PC-3 (cell line): ENCODE data around the gene MPDZ. TPM values are rescaled to one million over a fixed set of nuclear protein-coding genes. Genes with fewer than 3 reads are reported as not detected.

Experiments
- ATAC-seq: fragments of 200-7000 bp; cut with Tn5 transposase; 2 replicates; pipeline ENCODE4 v1.9.1; 2020; ENCODE audit warnings: mild to moderate bottlenecking, moderate library complexity
- BruUV-seq: library from RNA; stranded (reverse); fragments of 400-500 nt; replicated peaks from 2 replicates; lab custom pipeline; 2021; lab: Mats Ljungman, UMichigan
- CTCF ChIA-PET: fragments of 300-600 bp; sonication (Branson Sonifier 250); formaldehyde crosslinking; loops from one replicate; lab custom pipeline; 2022; ENCODE audit warnings: antibody characterized with exemption; lab: Charles Lee
- POLR2A ChIA-PET: fragments of 300-600 bp; sonication (Branson Sonifier 250); formaldehyde crosslinking; loops from one replicate; lab custom pipeline; 2022; ENCODE audit warnings: antibody characterized with exemption; ENCODE audit not compliant: unreplicated experiment; lab: Charles Lee
- DNase-seq: peaks from one replicate; pipeline ENCODE4 v3.0.0-alpha.2; 2015
- H2AFZ ChIP-seq: fragments of 300-600 bp; sonication (generic); 2 replicates; pipeline ENCODE4 v1.6.0; 2016; ENCODE audit warnings: antibody characterized with exemption, low read length
- H3F3A ChIP-seq: fragments of 300-600 bp; sonication (generic); one replicate; pipeline ENCODE4 v1.6.0; 2017; ENCODE audit warnings: antibody characterized with exemption, low read length, control low read depth, mild to moderate bottlenecking; ENCODE audit not compliant: unreplicated experiment
- H3K27ac ChIP-seq: fragments of 300-600 bp; sonication (generic); 2 replicates; pipeline ENCODE4 v1.5.1; 2016; ENCODE audit warnings: mild to moderate bottlenecking, low read length
- H3K27me3 ChIP-seq: fragments of 300-600 bp; sonication (generic); 2 replicates; pipeline ENCODE4 v1.6.1; 2016; ENCODE audit warnings: low read length, mixed read lengths
- H3K36me3 ChIP-seq: fragments of 300-600 bp; sonication (generic); 2 replicates; pipeline ENCODE4 v1.6.1; 2016; ENCODE audit warnings: low read depth, mixed run types, low read length, mixed read lengths
- H3K4me1 ChIP-seq: fragments of 300-600 bp; sonication (generic); 2 replicates; pipeline ENCODE4 v1.5.1; 2016; ENCODE audit warnings: low read length; ENCODE audit not compliant: insufficient read depth
- H3K4me2 ChIP-seq: fragments of 300-600 bp; sonication (generic); 2 replicates; pipeline ENCODE4 v1.6.0; 2016; ENCODE audit warnings: low read length
- H3K4me3 ChIP-seq: fragments of 300-600 bp; sonication (generic); 2 replicates; pipeline ENCODE4 v1.5.1; 2016; ENCODE audit warnings: mild to moderate bottlenecking, low read length, mixed read lengths
- H3K79me2 ChIP-seq: fragments of 300-600 bp; sonication (generic); 2 replicates; pipeline ENCODE4 v1.6.1; 2017; ENCODE audit warnings: low read length, mixed read lengths
- H3K9ac ChIP-seq: fragments of 300-600 bp; sonication (generic); 2 replicates; pipeline ENCODE4 v1.6.0; 2016; ENCODE audit warnings: mild to moderate bottlenecking, low read length
- H3K9me2 ChIP-seq: fragments of 300-600 bp; sonication (generic); replicated peaks from 2 replicates; pipeline ENCODE4 v1.6.1; 2016; ENCODE audit warnings: mixed run types, low read length, mixed read lengths
- H3K9me3 ChIP-seq: fragments of 300-600 bp; sonication (generic); 2 replicates; pipeline ENCODE4 v1.6.1; 2016; ENCODE audit warnings: low read length, mixed read lengths
- H4K20me1 ChIP-seq: fragments of 300-600 bp; sonication (generic); 2 replicates; pipeline ENCODE4 v1.6.1; 2016; ENCODE audit warnings: low read length, mixed read lengths
- EZH2 ChIP-seq: fragments of 300-600 bp; sonication (generic); IDR thresholded peaks from one replicate; pipeline ENCODE4 v1.6.1; 2017; ENCODE audit warnings: antibody characterized with exemption, mild to moderate bottlenecking, low read length; ENCODE audit not compliant: unreplicated experiment
- EZH2phosphoT487 ChIP-seq: fragments of 300-600 bp; sonication (generic); IDR thresholded peaks from 2 replicates; pipeline ENCODE4 v1.6.1; 2018; ENCODE audit warnings: mild to moderate bottlenecking, antibody characterized with exemption, low read length, borderline replicate concordance
- intact Hi-C: fragments of 100-400 bp; cut with micrococcal nuclease; formaldehyde crosslinking; loops from 2 replicates; pipeline ENCODE4 v1.9.0; 2023
- total RNA-seq: library from RNA; depleted of rRNA; stranded (reverse); fragments of >200 nt; gene quantifications from 2 replicates; pipeline ENCODE4 v1.2.3, GENCODE V29; 2014
- TF ChIP-seq, protein P1 (sequence below): fragments of 300-600 bp; sonication (generic); conservative IDR thresholded peaks from 2 replicates; pipeline ENCODE4 v1.5.1; 2017; ENCODE audit warnings: antibody characterized with exemption, low read depth, mild to moderate bottlenecking, low read length

MPDZ gene
- total RNA-seq, 1 experiment from 2014 or later, result 6.1 TPM

DNA sequence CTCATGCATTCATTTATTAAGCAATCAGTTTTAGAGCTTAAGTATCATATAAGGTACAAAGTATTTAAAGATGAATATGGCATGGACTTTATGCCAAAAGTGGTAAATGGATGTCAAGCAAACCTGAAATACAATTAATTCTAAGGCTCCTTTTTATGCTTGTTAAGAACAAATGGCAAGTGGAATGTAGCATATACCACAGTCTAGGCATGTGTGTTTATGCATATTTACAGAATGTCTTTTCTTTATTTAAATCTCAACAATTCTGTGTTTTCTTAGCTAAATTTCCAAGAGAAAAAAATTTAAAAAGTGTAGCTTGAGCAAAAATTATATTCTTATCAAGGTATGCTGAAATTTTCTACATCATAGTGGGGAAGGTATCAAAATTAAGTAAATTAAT, 39.8 kb downstream of the MPDZ start:
- Histone ChIP-seq H3K27ac (no peak overlapping the region), H3K79me2 (no peaks in the 10 kb centered on the region), H3K9me2 (no peaks in the 10 kb centered on the region), H3K4me3 (no peak overlapping the region), H3K4me1 (no peaks in the 10 kb centered on the region), H2AFZ (no peak overlapping the region), H3K4me2 (no peak overlapping the region), H3K27me3 (no peaks in the 10 kb centered on the region), H3F3A (no peaks in the 10 kb centered on the region), H3K9me3 (no peaks in the 10 kb centered on the region), H3K9ac (no peak overlapping the region), H4K20me1 (no peaks in the 10 kb centered on the region), H3K36me3 (no peaks in the 10 kb centered on the region)
- intact Hi-C loops, result no loop called here
- ChIA-PET CTCF (no interaction called here), POLR2A (no interaction called here)
- ATAC-seq (no peak), DNase-seq (no peak)
- TF ChIP-seq, protein P1, sequence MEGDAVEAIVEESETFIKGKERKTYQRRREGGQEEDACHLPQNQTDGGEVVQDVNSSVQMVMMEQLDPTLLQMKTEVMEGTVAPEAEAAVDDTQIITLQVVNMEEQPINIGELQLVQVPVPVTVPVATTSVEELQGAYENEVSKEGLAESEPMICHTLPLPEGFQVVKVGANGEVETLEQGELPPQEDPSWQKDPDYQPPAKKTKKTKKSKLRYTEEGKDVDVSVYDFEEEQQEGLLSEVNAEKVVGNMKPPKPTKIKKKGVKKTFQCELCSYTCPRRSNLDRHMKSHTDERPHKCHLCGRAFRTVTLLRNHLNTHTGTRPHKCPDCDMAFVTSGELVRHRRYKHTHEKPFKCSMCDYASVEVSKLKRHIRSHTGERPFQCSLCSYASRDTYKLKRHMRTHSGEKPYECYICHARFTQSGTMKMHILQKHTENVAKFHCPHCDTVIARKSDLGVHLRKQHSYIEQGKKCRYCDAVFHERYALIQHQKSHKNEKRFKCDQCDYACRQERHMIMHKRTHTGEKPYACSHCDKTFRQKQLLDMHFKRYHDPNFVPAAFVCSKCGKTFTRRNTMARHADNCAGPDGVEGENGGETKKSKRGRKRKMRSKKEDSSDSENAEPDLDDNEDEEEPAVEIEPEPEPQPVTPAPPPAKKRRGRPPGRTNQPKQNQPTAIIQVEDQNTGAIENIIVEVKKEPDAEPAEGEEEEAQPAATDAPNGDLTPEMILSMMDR, result no peak
- no peak for TF ChIP-seq EZH2
- TF ChIP-seq EZH2phosphoT487, result no peak
- BruUV-seq, result no TSS peak

DNA sequence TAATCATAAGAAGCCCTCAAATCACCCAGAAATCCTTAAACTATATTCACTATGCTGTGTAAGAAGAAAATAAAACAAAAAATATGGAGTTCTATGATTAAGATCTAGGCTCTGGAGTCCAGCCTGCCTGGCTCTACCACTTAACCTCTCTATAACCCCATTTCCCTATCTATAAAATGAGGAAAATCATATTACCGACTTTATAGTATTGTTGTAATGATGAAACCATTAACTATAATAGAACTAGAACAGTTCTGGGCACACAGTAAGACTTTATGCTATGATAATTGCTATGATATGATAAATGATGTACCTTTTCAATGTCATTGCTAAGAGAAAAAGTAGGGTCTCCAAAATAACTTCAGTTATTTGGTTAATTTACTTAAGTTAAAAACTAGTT, 40.3 kb downstream of the MPDZ start:
- Histone ChIP-seq H3K9me2 (no peaks in the 10 kb centered on the region), H3K79me2 (no peaks in the 10 kb centered on the region), H3K36me3 (no peaks in the 10 kb centered on the region), H3K9me3 (no peaks in the 10 kb centered on the region), H3K4me1 (no peaks in the 10 kb centered on the region), H3F3A (no peaks in the 10 kb centered on the region), H3K27me3 (no peaks in the 10 kb centered on the region), H3K4me2 (no peak overlapping the region), H3K4me3 (no peak overlapping the region), H3K27ac (no peak overlapping the region), H4K20me1 (no peaks in the 10 kb centered on the region), H3K9ac (no peak overlapping the region), H2AFZ (no peak overlapping the region)
- ChIA-PET POLR2A (no interaction called here), CTCF (no interaction called here)
- DNase-seq (no peak), ATAC-seq (no peak)
- no TSS peak for BruUV-seq
- TF ChIP-seq EZH2phosphoT487, result no peak
- TF ChIP-seq, protein P1, result no peak
- TF ChIP-seq EZH2, result no peak
- intact Hi-C loops, result no loop called here

DNA sequence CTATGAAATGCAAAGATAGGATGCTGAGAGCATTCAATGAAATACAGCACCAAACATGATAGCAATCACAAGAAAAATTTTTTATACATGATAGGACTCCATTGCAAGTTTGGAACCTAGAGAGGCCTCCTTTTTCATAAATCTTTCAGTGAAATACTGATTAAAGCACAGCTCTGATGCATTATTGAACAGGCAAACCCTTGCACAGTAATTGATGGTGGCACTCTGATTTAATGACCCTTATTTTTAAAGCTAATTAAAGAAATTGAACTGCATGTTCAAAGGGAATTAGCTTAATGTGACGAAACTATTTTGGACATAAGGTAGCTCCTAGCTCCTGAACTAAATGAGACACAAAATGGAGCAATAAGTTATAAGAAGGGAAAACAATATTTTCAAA, 44.6 kb downstream of the MPDZ start:
- Histone ChIP-seq H3K4me2 (no peak overlapping the region), H3K27me3 (no peaks in the 10 kb centered on the region), H2AFZ (no peak overlapping the region), H3K36me3 (no peaks in the 10 kb centered on the region), H3K9me2 (no peaks in the 10 kb centered on the region), H4K20me1 (no peaks in the 10 kb centered on the region), H3K4me1 (no peaks in the 10 kb centered on the region), H3K79me2 (no peaks in the 10 kb centered on the region), H3K4me3 (no peak overlapping the region), H3K27ac (no peak overlapping the region), H3K9ac (no peak overlapping the region), H3F3A (no peaks in the 10 kb centered on the region), H3K9me3 (no peaks in the 10 kb centered on the region)
- BruUV-seq, result no TSS peak
- intact Hi-C loops, result no loop called here
- POLR2A ChIA-PET, result no interaction called here
- DNase-seq (no peak), ATAC-seq (no peak)
- CTCF ChIA-PET, result no interaction called here
- no peak for TF ChIP-seq EZH2phosphoT487
- no peak for TF ChIP-seq EZH2
- TF ChIP-seq, protein P1, result no peak
